IMR-90 (cell line): ENCODE data around the gene APOBEC3F. TPM values are rescaled to one million over a fixed set of nuclear protein-coding genes. Genes with fewer than 3 reads are reported as not detected.

Experiments
- ATAC-seq: fragments of 200-7000 bp; cut with Tn5 transposase; 2 replicates; pipeline ENCODE4 v1.9.1; 2020; ENCODE audit warnings: low read depth, mild to moderate bottlenecking, moderate library complexity
- BruUV-seq: library from RNA; stranded (reverse); fragments of 400-500 nt; replicated peaks from 2 replicates; lab custom pipeline; 2021; lab: Mats Ljungman, UMichigan
- CTCF ChIA-PET: fragments of 300-600 bp; formaldehyde crosslinking; extraction: SDS; loops from one replicate; lab custom pipeline; 2021; ENCODE audit warnings: antibody characterized with exemption; lab: Yijun Ruan, JAX
- POLR2A ChIA-PET: fragments of 300-600 bp; sonication (Branson Sonifier 250); formaldehyde crosslinking; loops from one replicate; lab custom pipeline; 2022; ENCODE audit warnings: antibody characterized with exemption; ENCODE audit not compliant: unreplicated experiment; lab: Charles Lee
- DNase-seq: peaks from one replicate; pipeline ENCODE4 v3.0.0; 2013
- H2AFZ ChIP-seq: replicated peaks from 2 replicates; pipeline ENCODE3; 2013; ENCODE audit warnings: low read length, mild to moderate bottlenecking; ENCODE audit not compliant: poor library complexity
- H2AK5ac ChIP-seq: 2 replicates; pipeline ENCODE4 v1.6.1; 2013; ENCODE audit warnings: low read depth, low read length, inconsistent platforms
- H2AK9ac ChIP-seq: replicated peaks from 2 replicates; pipeline ENCODE3; 2013; ENCODE audit warnings: mild to moderate bottlenecking, low read depth, low read length, moderate library complexity; ENCODE audit not compliant: poor library complexity
- H2BK120ac ChIP-seq: 2 replicates; pipeline ENCODE4 v1.6.1; 2013; ENCODE audit warnings: low read depth, low read length, inconsistent platforms
- H2BK15ac ChIP-seq: 3 replicates; pipeline ENCODE4 v1.6.1; 2013; ENCODE audit warnings: low read depth, low read length, inconsistent platforms
- H2BK20ac ChIP-seq: 2 replicates; pipeline ENCODE4 v1.6.1; 2013; ENCODE audit warnings: low read depth, mild to moderate bottlenecking, inconsistent platforms, low read length, moderate library complexity
- H2BK5ac ChIP-seq: 2 replicates; pipeline ENCODE4 v1.6.1; 2013; ENCODE audit warnings: mild to moderate bottlenecking, low read depth, low read length, inconsistent platforms; ENCODE audit not compliant: poor library complexity, severe bottlenecking
- H3K14ac ChIP-seq: replicated peaks from 2 replicates; pipeline ENCODE4 v1.6.1; 2013; ENCODE audit warnings: low read depth, low read length, inconsistent platforms
- H3K18ac ChIP-seq: 2 replicates; pipeline ENCODE4 v1.6.1; 2013; ENCODE audit warnings: low read depth, low read length, control low read depth
- H3K23ac ChIP-seq: 2 replicates; pipeline ENCODE4 v1.6.1; 2013; ENCODE audit warnings: low read depth, low read length, inconsistent platforms
- H3K27ac ChIP-seq: 2 replicates; pipeline ENCODE4 v1.5.1; 2013; ENCODE audit warnings: mild to moderate bottlenecking, control low read depth, low read length; ENCODE audit not compliant: insufficient read depth
- H3K27me3 ChIP-seq: 2 replicates; pipeline ENCODE4 v1.6.1; 2013; ENCODE audit warnings: low read length; ENCODE audit not compliant: control insufficient read depth, insufficient read depth
- H3K36me3 ChIP-seq: 2 replicates; pipeline ENCODE4 v1.6.1; 2013; ENCODE audit warnings: low read length, mixed read lengths; ENCODE audit not compliant: control insufficient read depth, insufficient read depth
- H3K4ac ChIP-seq: 2 replicates; pipeline ENCODE4 v1.6.1; 2013; ENCODE audit warnings: low read depth, low read length, inconsistent platforms
- H3K4me1 ChIP-seq: 2 replicates; pipeline ENCODE4 v1.6.1; 2013; ENCODE audit warnings: low read length, mixed read lengths; ENCODE audit not compliant: control insufficient read depth, insufficient read depth
- H3K4me2 ChIP-seq: 2 replicates; pipeline ENCODE4 v1.6.1; 2013; ENCODE audit warnings: low read depth, mild to moderate bottlenecking, control low read depth, low read length, moderate library complexity
- H3K4me3 ChIP-seq: 2 replicates; pipeline ENCODE4 v1.5.1; 2013; ENCODE audit warnings: low read depth, mild to moderate bottlenecking, control low read depth, low read length, moderate library complexity; ENCODE audit not compliant: insufficient read depth
- H3K56ac ChIP-seq: 2 replicates; pipeline ENCODE4 v1.6.1; 2013; ENCODE audit warnings: low read length, inconsistent platforms; ENCODE audit not compliant: insufficient read depth; ENCODE audit errors: extremely low read depth
- H3K79me1 ChIP-seq, 2 experiments: 2 replicates each; pipeline ENCODE4 v1.6.1; 2013; ENCODE audit warnings: low read length in 2 of 2, inconsistent platforms in 1 of 2, low read depth in 1 of 2
- H3K9ac ChIP-seq: 2 replicates; pipeline ENCODE4 v1.6.1; 2013; ENCODE audit warnings: low read depth, low read length, control low read depth
- H3K9me1 ChIP-seq: 2 replicates; pipeline ENCODE4 v1.6.1; 2013; ENCODE audit warnings: low read length, inconsistent platforms; ENCODE audit not compliant: insufficient read depth
- H3K9me3 ChIP-seq: 2 replicates; pipeline ENCODE4 v1.6.1; 2013; ENCODE audit warnings: low read length; ENCODE audit not compliant: control insufficient read depth, insufficient read depth
- H4K20me1 ChIP-seq: 2 replicates; pipeline ENCODE4 v1.6.1; 2013; ENCODE audit warnings: low read length, inconsistent platforms; ENCODE audit not compliant: insufficient read depth
- H4K5ac ChIP-seq: 2 replicates; pipeline ENCODE4 v1.6.1; 2013; ENCODE audit warnings: mild to moderate bottlenecking, low read depth, low read length, control low read depth
- H4K8ac ChIP-seq, 2 experiments: 2 replicates each; pipeline ENCODE4 v1.6.1; 2013; ENCODE audit warnings: low read depth in 2 of 2, low read length in 2 of 2, control low read depth in 1 of 2, inconsistent platforms in 1 of 2
- H4K91ac ChIP-seq: 2 replicates; pipeline ENCODE4 v1.6.1; 2013; ENCODE audit warnings: low read depth, low read length, inconsistent platforms; ENCODE audit not compliant: insufficient read depth
- CHD1 ChIP-seq: IDR thresholded peaks from 2 replicates; pipeline ENCODE4 v1.6.1; 2012; ENCODE audit warnings: low read depth, low read length, improper control_type of control experiment
- WGBS, 2 experiments: methylation state at CpG; one replicate each; pipeline versions ENCODE4 v1.1.5 to v1.1.7; 2013; ENCODE audit warnings: missing lambda C conversion rate in 2 of 2; ENCODE audit not compliant: insufficient read length in 1 of 2; ENCODE audit errors: extremely low coverage in 2 of 2; 5-methylcytosine and 5-hydroxymethylcytosine counted together
- dilution Hi-C: fragments of 300-500 bp; cut with HindIII; formaldehyde crosslinking; loops from one replicate; pipeline ENCODE4 v1.14.3; 2018; ENCODE audit warnings: low sequenced_read_pairs; ENCODE audit not compliant: unreplicated experiment
- in situ Hi-C: fragments of 300-500 bp; cut with MboI; formaldehyde crosslinking; loops from 3 replicates; pipeline ENCODE4 v1.14.3; 2019; ENCODE audit warnings: low sequenced_read_pairs, inconsistent platforms, mixed read lengths
- intact Hi-C: fragments of 100-400 bp; cut with micrococcal nuclease; formaldehyde crosslinking; loops from 2 replicates; pipeline ENCODE4 v1.10.0; 2022
- polyA plus RNA-seq, 3 experiments: library from polyadenylated mRNA; depleted of rRNA; stranded (reverse); fragments of >200 nt; gene quantifications; 2 replicates each; pipeline ENCODE4 v1.2.3, GENCODE V29; 2012; ENCODE audit warnings: low replicate concordance in 1 of 3
- total RNA-seq: library from RNA; depleted of rRNA; stranded (reverse); fragments of >200 nt; gene quantifications from 2 replicates; pipeline ENCODE4 v1.2.3, GENCODE V29; 2012
- TF ChIP-seq, protein P1 (sequence below): fragments of 150-350 bp; IDR thresholded peaks from 2 replicates; pipeline ENCODE4 v1.6.1; 2017; ENCODE audit warnings: mild to moderate bottlenecking, antibody characterized with exemption, low read length, low read depth
- TF ChIP-seq, protein P2 (sequence below): fragments of 150-350 bp; IDR thresholded peaks from 2 replicates; pipeline ENCODE4 v1.6.1; 2016; ENCODE audit warnings: low read depth, mild to moderate bottlenecking, low read length, moderate library complexity, borderline replicate concordance

Gene APOBEC3F
- total and polyA plus RNA-seq, 2 of the 4 experiments (the other 2 are of a cell fraction) = 3.4 to 8.3 TPM

- Histone ChIP-seq H2AK9ac (no peak overlapping the region), H3K18ac (no peak overlapping the region), H2BK15ac (no peak overlapping the region), H3K9me1 (peaks cover 4% of the 10 kb centered on the region; the same call in 1 of the 2 replicates), H4K8ac (no peak overlapping the region), H3K23ac (no peak overlapping the region), H3K4me2 (no peak overlapping the region), H3K4me1 (peaks cover 8% of the 10 kb centered on the region), H2AK5ac (no peak overlapping the region), H2BK5ac (no peak overlapping the region), H4K91ac (no peak overlapping the region), H3K4ac (no peak overlapping the region), H3K79me1 (peaks cover 0 to 7% of the 10 kb centered on the region in 2 experiments; a peak in 2 of 4 replicates), H3K4me3 (no peak overlapping the region), H3K27me3 (no peaks in the 10 kb centered on the region), H3K9ac (no peak overlapping the region), H4K5ac (no peak overlapping the region), H2AFZ (no peak overlapping the region), H3K36me3 (peaks cover 4% of the 10 kb centered on the region; the same call in 1 of the 2 replicates), H2BK20ac (no peak overlapping the region), H3K14ac (no peak overlapping the region), H3K27ac (no peak overlapping the region), H3K56ac (no peak overlapping the region), H2BK120ac (no peak overlapping the region), H3K9me3 (no peaks in the 10 kb centered on the region), H4K20me1 (no peaks in the 10 kb centered on the region)
- DNase-seq (no peak), ATAC-seq (no peak)
- WGBS, 2 experiments = 87% methylated on average over 3 of the region's 15 CpGs; no CpG with 5 or more reads in 1 of the 2 experiments
- in situ Hi-C loops = no loop called here
- intact Hi-C loops = no loop called here
- POLR2A ChIA-PET = no interaction called here
- dilution Hi-C loops = no loop called here
- BruUV-seq = no TSS peak
- CTCF ChIA-PET = no interaction called here
- TF ChIP-seq CHD1 = no peak
- TF ChIP-seq, protein P1, sequence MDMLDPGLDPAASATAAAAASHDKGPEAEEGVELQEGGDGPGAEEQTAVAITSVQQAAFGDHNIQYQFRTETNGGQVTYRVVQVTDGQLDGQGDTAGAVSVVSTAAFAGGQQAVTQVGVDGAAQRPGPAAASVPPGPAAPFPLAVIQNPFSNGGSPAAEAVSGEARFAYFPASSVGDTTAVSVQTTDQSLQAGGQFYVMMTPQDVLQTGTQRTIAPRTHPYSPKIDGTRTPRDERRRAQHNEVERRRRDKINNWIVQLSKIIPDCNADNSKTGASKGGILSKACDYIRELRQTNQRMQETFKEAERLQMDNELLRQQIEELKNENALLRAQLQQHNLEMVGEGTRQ = no peak
- TF ChIP-seq, protein P2, sequence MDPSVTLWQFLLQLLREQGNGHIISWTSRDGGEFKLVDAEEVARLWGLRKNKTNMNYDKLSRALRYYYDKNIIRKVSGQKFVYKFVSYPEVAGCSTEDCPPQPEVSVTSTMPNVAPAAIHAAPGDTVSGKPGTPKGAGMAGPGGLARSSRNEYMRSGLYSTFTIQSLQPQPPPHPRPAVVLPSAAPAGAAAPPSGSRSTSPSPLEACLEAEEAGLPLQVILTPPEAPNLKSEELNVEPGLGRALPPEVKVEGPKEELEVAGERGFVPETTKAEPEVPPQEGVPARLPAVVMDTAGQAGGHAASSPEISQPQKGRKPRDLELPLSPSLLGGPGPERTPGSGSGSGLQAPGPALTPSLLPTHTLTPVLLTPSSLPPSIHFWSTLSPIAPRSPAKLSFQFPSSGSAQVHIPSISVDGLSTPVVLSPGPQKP = no peak
Measured at GRCh38 chr22:39024519-39025308, 15.9 kb upstream of the APOBEC3F start.
